HG03108 (cell line): ENCODE measurements around the gene MEP1B.
A peak's percentile ranks its signal among the peaks of the same experiment; 100 is the strongest.
"Not testable (repeated sequence)": the region's sequence is repeated elsewhere in the genome, so short reads cannot be mapped to it uniquely, and the experiment has no call there.

Experiments
- ATAC-seq: cut with Tn5 transposase; IDR thresholded peaks from one replicate; pipeline ENCODE4 v1.9.1; 2021; ENCODE audit warnings: moderate library complexity; ENCODE audit not compliant: unreplicated experiment

Gene MEP1B

GRCh38 chr18:32189790-32190189 is at the start of gene MEP1B:
Gene MEP1B (plus strand): TSS chr18:32190039. CDS start chr18:32190071, 32 bp downstream.
- ATAC-seq = no peak

- ATAC-seq = no peak
These were observed 41.5 kb upstream of the MEP1B start for GRCh38 chr18:32148185-32148870.

- peak; percentile 76 for ATAC-seq
These were observed 37.0 kb upstream of the MEP1B start for GRCh38 chr18:32152705-32153448.

GRCh38 chr18:32156855-32157254 is 33.0 kb upstream of the MEP1B start:
- no peak for ATAC-seq

GRCh38 chr18:32157580-32157979 is 32.3 kb upstream of the MEP1B start:
- ATAC-seq = no peak

- peak; percentile 87 for ATAC-seq
These were observed 31.7 kb upstream of the MEP1B start for GRCh38 chr18:32158108-32158624.

GRCh38 chr18:32158631-32159030 is 31.2 kb upstream of the MEP1B start:
- not testable (repeated sequence) for ATAC-seq

GRCh38 chr18:32160547-32160946 is 29.3 kb upstream of the MEP1B start:
- ATAC-seq = no peak

GRCh38 chr18:32167980-32168730 is 21.7 kb upstream of the MEP1B start:
- ATAC-seq = no peak

GRCh38 chr18:32173654-32174053 is 16.2 kb upstream of the MEP1B start:
- ATAC-seq = no peak

GRCh38 chr18:32174719-32175118 is 15.1 kb upstream of the MEP1B start:
- ATAC-seq = no peak

GRCh38 chr18:32175265-32175664 is 14.6 kb upstream of the MEP1B start:
- no peak for ATAC-seq

GRCh38 chr18:32176745-32177144 is 13.1 kb upstream of the MEP1B start:
- ATAC-seq = not testable (repeated sequence)

- no peak for ATAC-seq
These were observed 12.3 kb upstream of the MEP1B start for GRCh38 chr18:32177530-32177929.

GRCh38 chr18:32183503-32183902 is 6.3 kb upstream of the MEP1B start:
- ATAC-seq = no peak

- ATAC-seq = no peak
These were observed 370 bp downstream of the MEP1B start for GRCh38 chr18:32190209-32190608.

GRCh38 chr18:32195881-32196815 is 6.3 kb downstream of the MEP1B start:
- no peak for ATAC-seq

GRCh38 chr18:32200766-32201165 is 10.9 kb downstream of the MEP1B start:
- ATAC-seq = no peak

GRCh38 chr18:32201948-32202672 is 12.3 kb downstream of the MEP1B start:
- no peak for ATAC-seq

GRCh38 chr18:32208023-32208422 is 18.2 kb downstream of the MEP1B start:
- ATAC-seq = no peak
